Panc1 (cell line): Measurements from ENCODE around the gene SRCIN1.

Experiments used
- POLR2AphosphoS5 ChIP-seq: IDR thresholded peaks from 2 replicates; pipeline ENCODE4 v1.6.1; 2012; ENCODE audit warnings: mild to moderate bottlenecking, low read depth, low read length, moderate library complexity
- SIN3A ChIP-seq: IDR thresholded peaks from 2 replicates; pipeline ENCODE4 v1.6.1; 2012; ENCODE audit warnings: low read depth, mild to moderate bottlenecking, low read length, moderate library complexity, borderline replicate concordance; ENCODE audit not compliant: insufficient read depth
- TF ChIP-seq, protein P1 (sequence below): fragments of 450-650 bp; IDR thresholded peaks from 2 replicates; pipeline ENCODE4 v1.5.1; 2017; ENCODE audit warnings: mild to moderate bottlenecking

- TF ChIP-seq POLR2AphosphoS5 = no peak
- TF ChIP-seq, protein P1, sequence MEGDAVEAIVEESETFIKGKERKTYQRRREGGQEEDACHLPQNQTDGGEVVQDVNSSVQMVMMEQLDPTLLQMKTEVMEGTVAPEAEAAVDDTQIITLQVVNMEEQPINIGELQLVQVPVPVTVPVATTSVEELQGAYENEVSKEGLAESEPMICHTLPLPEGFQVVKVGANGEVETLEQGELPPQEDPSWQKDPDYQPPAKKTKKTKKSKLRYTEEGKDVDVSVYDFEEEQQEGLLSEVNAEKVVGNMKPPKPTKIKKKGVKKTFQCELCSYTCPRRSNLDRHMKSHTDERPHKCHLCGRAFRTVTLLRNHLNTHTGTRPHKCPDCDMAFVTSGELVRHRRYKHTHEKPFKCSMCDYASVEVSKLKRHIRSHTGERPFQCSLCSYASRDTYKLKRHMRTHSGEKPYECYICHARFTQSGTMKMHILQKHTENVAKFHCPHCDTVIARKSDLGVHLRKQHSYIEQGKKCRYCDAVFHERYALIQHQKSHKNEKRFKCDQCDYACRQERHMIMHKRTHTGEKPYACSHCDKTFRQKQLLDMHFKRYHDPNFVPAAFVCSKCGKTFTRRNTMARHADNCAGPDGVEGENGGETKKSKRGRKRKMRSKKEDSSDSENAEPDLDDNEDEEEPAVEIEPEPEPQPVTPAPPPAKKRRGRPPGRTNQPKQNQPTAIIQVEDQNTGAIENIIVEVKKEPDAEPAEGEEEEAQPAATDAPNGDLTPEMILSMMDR = no peak
- TF ChIP-seq SIN3A = no peak
These were observed 3.3 kb downstream of the SRCIN1 start for GRCh38 chr17:38602453-38602852.
